GM19455 (cell line): ENCODE measurements around the gene MYO5C.
"Not testable (repeated sequence)": the region's sequence is repeated elsewhere in the genome, so short reads cannot be mapped to it uniquely, and the experiment has no call there.

ENCODE experiments used
- ATAC-seq: cut with Tn5 transposase; IDR thresholded peaks from one replicate; pipeline ENCODE4 v1.9.1; 2021; ENCODE audit not compliant: unreplicated experiment

Gene MYO5C

GRCh38 chr15:52180196-52180835 lies 115.3 kb downstream of the MYO5C start:
- ATAC-seq: peak; percentile 40

- peak; percentile 81 for ATAC-seq
Observed at GRCh38 chr15:52179278-52180195, 116.1 kb downstream of the MYO5C start.

- no peak for ATAC-seq
Observed at GRCh38 chr15:52178765-52179164, 116.8 kb downstream of the MYO5C start.

GRCh38 chr15:52172869-52173268 lies 122.7 kb downstream of the MYO5C start:
- ATAC-seq: no peak

- no peak for ATAC-seq
Observed at GRCh38 chr15:52171807-52172206, 123.8 kb downstream of the MYO5C start.

GRCh38 chr15:52171386-52171785 lies 124.2 kb downstream of the MYO5C start:
- no peak for ATAC-seq

GRCh38 chr15:52170199-52170598 lies 125.4 kb downstream of the MYO5C start:
- not testable (repeated sequence) for ATAC-seq

- ATAC-seq: not testable (repeated sequence)
Observed at GRCh38 chr15:52165494-52166131, 130.0 kb downstream of the MYO5C start.

GRCh38 chr15:52164631-52165265 lies 130.9 kb downstream of the MYO5C start:
- ATAC-seq: no peak

- no peak for ATAC-seq
Observed at GRCh38 chr15:52163321-52164190, 132.0 kb downstream of the MYO5C start.

- no peak for ATAC-seq
Observed at GRCh38 chr15:52162876-52163275, 132.7 kb downstream of the MYO5C start.

GRCh38 chr15:52162260-52162659 lies 133.3 kb downstream of the MYO5C start:
- ATAC-seq: no peak

- ATAC-seq: no peak
Observed at GRCh38 chr15:52161406-52161966, 134.1 kb downstream of the MYO5C start.

GRCh38 chr15:52159645-52160044 lies 136.0 kb downstream of the MYO5C start:
- ATAC-seq: no peak

GRCh38 chr15:52158084-52158765 lies 137.4 kb downstream of the MYO5C start:
- ATAC-seq: no peak

GRCh38 chr15:52155878-52156277 lies 139.7 kb downstream of the MYO5C start:
- no peak for ATAC-seq

GRCh38 chr15:52154896-52155865 lies 140.4 kb downstream of the MYO5C start:
- no peak for ATAC-seq
